Measurements from ENCODE around the gene TGFA. TPM values are rescaled to one million over a fixed set of nuclear protein-coding genes. Genes with fewer than 3 reads are reported as not detected.

Gene TGFA
- polyA plus RNA-seq, 4 donors, result 14.9 to 21.6 (median 17.3) TPM

DNA sequence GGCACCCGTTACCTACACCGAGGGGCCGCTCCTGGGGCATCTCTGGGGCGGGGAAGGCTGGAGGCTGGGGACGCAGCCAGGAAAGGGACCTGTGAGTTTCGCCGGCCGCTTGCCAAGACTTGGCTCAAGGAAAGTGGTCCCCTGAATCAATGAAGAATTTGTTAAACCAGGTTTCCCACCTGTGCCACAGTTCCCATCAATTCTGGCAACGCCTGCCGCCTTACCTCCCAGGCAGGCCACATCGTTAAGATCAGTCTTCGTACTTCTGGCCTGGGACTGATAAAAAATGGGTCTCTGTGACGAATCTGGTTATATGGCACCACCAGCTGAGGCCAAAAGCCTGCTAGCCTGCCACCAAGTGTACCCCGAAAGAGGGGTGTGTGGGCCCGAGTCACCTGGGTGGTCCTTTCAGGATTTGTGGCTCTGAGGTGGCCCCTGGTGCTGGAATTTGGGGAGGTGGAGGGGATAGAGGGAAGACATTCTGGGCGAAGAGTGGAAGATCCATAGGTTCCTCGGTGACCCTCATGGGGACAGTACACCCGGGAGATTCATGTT is 789 bp upstream of the TGFA start:
- DNase-seq (ENCODE audit: low read depth in 4 of 4, low spot score in 2 of 4), result no peak

DNA sequence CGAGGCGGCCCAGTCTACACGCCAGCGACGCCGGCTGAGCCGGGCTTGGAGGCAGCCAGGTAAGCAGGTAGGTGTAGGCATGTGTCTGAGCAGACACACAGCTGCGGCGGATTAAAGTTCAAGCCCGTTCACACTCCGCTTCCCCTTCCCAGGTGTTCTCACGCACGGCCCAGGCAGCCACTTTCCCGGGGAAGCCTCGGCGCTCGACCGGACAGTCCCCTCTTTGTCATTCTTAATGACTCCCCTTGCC is 367 bp downstream of the TGFA start:
- DNase-seq (ENCODE audit: low read depth in 4 of 4, low spot score in 2 of 4), result no peak

DNA sequence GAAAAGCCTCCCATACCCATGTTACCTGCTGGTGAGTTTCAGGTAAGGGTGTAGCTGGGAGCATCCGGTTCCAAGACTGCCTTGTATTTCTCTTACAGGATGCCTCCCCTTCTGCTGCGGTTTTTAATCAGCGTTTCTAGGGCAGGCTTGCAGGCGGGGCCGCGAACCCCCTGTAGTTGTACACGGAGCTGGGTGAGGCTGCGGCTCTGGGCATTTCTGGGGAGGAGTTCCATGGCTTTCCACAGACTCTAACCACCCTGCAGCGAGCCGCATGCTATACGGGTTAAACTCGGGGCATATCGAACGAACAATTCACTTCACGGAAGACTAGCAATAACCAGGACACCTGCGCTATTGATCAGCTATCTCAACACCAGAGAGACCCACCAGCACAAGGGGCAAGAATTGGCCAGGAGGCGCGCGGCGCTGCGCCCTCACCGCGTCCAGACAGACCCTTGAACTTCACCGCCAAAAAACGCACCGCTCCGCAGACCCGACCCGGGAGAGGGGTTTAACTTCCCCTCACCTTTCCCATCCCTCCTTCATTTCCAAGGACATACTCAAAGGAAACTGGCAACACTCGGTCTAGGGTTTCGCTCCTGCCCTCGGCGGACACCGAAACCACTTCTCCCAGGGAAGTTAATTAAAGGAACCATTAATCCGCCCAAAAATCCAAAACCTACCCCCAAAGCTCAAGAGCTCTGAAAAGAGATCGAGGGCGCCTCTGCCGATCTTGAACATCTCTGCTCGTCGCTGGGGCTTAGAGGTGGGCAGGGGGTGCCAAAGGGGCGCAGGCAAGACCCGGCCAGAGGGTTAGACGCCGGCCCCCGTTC is 909 bp downstream of the TGFA start:
- DNase-seq (ENCODE audit: low read depth in 4 of 4, low spot score in 2 of 4), result no peak

DNA sequence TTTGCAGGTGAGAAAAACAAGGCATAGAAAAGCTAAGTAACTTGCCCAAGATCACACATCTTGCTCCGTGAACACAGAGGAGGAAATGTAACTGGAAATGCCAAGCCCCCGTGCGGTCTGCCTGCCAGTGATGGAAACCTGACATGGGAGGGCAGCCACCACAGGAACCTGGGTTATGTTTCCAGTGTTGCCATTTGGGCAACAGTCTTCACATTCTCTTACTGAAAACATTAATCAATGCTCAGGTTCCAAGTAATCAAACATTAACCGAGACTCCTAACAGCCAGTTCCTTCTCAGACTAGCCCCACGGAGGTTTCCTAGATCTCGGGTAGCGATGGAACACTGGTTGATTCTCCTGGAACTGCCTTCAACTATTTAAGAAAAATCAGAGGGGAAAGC is 2.5 kb downstream of the TGFA start:
- DNase-seq (ENCODE audit: low read depth in 4 of 4, low spot score in 2 of 4), result no peak

- DNase-seq (ENCODE audit: low read depth in 4 of 4, low spot score in 2 of 4), result no peak
These were observed 3.7 kb downstream of the TGFA start for GRCh38 chr2:70549962-70550361.

DNA sequence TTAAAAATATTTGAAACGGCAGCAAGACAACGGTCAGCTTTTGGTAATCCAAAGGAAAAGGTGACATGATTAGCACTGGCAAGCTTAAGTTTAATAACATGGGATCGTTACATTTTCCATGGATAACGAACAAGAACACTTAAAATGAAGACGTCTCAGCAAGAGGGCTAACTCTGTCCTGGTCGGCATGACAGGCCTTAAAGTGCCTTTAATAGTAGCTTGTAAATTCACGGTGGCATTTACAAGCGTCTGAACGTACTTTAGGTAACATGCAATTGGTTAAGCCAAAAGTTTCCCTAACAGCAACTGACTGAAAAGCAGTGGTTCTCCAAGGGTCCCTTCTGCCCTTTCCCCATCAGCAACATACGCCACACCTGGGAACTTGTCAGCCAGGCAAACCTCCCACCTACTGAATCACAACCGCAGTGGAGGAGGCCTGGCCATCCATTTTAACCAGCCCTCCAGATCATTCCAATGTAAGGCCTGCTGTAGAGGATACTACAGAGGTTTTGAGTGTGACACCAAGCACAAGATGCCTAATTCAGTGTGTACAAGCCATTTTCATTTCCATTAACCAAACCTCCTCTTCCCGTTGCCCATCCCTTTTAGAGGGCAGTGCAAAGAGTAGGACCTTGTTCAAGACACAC is 4.4 kb downstream of the TGFA start:
- DNase-seq (ENCODE audit: low read depth in 4 of 4, low spot score in 2 of 4), result no peak

GRCh38 chr2:70548233-70548632 is 5.4 kb downstream of the TGFA start:
- no peak for DNase-seq (ENCODE audit: low read depth in 4 of 4, low spot score in 2 of 4)

- DNase-seq (ENCODE audit: low read depth in 4 of 4, low spot score in 2 of 4), result no peak
These were observed 6.7 kb downstream of the TGFA start for GRCh38 chr2:70546885-70547284.

DNA sequence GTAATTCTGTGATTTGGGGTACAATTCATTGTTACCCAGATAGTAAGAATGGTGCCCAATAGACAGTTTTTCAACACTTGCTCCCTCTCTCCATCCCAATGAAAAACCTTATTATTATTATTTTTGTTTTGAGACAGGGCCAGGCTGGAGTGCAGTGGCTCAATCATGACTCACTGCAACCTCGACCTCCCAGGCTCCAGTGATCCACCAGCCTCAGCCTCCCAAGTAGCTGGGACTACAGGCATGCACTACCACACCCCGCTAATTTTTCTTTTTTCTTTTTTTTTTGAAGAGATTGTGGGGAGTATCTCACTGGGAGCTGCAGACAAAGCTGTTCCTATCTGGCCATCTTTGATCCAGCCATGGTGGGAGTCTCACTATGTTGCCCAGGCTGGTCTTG is 7.2 kb downstream of the TGFA start:
- DNase-seq (ENCODE audit: low read depth in 4 of 4, low spot score in 2 of 4), result no peak

DNA sequence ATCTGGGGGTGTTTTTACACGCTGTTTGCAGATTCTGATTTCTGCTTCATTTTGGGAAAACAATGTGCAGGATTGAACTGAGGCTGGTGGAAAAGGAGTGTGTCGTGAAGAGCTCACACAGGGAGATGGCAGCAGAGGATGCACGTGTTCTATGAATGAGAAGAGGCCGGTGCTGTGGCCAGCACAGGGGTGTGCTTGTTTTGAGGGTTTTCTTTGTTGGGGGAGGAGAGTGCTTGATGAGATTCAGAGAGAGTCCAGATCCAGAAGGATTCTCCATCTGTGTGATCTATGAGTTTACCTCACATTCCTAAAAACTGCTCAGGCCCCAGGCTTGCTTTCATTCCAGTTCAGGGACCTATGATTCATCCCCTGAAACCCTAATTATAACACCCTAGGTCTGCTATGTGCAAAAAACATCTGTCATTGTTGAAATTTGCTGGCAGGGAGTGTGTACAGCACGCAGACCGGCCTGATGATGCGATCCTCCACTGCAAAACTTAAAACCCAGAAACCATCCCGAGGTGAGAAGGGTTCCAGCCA is 12.1 kb downstream of the TGFA start:
- no peak for DNase-seq (ENCODE audit: low read depth in 4 of 4, low spot score in 2 of 4)

GRCh38 chr2:70537840-70538239 is 15.8 kb downstream of the TGFA start:
- no peak for DNase-seq (ENCODE audit: low read depth in 4 of 4, low spot score in 2 of 4)

- no peak for DNase-seq (ENCODE audit: low read depth in 4 of 4, low spot score in 2 of 4)
These were observed 17.0 kb downstream of the TGFA start for GRCh38 chr2:70536517-70537055.

GRCh38 chr2:70535573-70535972 is 18.1 kb downstream of the TGFA start:
- DNase-seq (ENCODE audit: low read depth in 4 of 4, low spot score in 2 of 4), result no peak

- no peak for DNase-seq (ENCODE audit: low read depth in 4 of 4, low spot score in 2 of 4)
These were observed 19.3 kb downstream of the TGFA start for GRCh38 chr2:70534183-70534836.

DNA sequence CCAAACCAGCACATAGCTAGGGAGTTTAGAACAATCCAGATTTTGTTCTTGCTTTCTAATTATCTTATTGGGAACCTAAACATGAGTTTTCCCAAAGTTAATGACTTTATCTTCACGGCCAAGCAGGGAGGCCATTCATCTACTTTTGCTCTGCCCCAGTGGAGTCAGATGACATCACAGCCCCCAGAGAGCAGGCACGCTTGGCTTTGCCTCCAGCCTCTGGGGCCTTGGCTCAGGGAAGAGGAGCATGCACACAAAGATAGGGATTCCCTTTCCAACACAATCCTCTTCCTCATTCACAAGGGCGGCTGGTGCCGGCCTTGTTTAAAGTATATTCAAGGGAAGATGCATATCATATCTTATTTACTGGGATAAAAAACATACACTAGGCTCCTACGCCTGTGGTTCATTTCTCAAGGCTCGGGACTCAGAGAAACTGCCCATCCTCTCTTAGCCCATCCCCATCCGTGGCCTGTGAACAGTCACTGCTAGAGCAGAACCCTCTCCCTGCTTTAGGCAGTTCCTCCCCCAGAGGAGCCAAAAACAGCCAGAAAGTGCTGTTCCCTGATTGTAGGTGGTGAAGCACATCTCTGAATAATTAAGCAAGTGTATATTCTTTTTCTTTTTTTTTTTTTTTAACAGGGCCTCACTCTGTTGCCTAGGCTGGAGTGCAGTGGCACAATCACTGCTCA is 21.2 kb downstream of the TGFA start:
- no peak for DNase-seq (ENCODE audit: low read depth in 4 of 4, low spot score in 2 of 4)

GRCh38 chr2:70531419-70532086 is 22.1 kb downstream of the TGFA start:
- no peak for DNase-seq (ENCODE audit: low read depth in 4 of 4, low spot score in 2 of 4)

GRCh38 chr2:70529610-70530009 is 24.0 kb downstream of the TGFA start:
- no peak for DNase-seq (ENCODE audit: low read depth in 4 of 4, low spot score in 2 of 4)

GRCh38 chr2:70528929-70529328 is 24.7 kb downstream of the TGFA start:
- no peak for DNase-seq (ENCODE audit: low read depth in 4 of 4, low spot score in 2 of 4)

DNA sequence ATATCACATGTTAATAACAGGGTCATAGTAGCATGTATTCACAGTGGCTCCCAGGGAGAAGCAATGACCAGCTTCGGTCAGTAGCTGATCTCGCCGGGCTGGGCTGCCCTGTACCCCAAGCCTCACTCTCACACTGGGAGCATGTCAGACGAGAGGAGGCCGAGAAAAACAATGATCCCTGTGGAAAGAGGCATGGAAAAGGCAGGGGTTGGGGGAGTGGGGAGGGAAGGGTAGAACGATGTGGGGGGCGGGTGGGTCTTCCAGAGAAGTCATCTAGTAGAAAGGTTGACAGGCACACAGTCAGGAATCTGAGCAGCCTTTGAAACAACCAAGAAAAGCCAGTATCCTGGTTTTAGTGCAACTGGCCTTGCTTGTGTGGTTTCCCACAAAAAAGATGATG is 25.4 kb downstream of the TGFA start:
- DNase-seq (ENCODE audit: low read depth in 4 of 4, low spot score in 2 of 4), result no peak

- DNase-seq (ENCODE audit: low read depth in 4 of 4, low spot score in 2 of 4), result no peak
These were observed 26.1 kb downstream of the TGFA start for GRCh38 chr2:70527447-70528080.
